Ascending aorta (tissue), 2 donors: Measurements from ENCODE around the gene ADGRV1. TPM values are rescaled to one million over a fixed set of nuclear protein-coding genes. Genes with fewer than 3 reads are reported as not detected.

Experiments
- DNase-seq, 2 donors: peaks; one replicate each; pipeline ENCODE4 v3.0.0-alpha.2; 2019; ENCODE audit warnings: low spot score in 2 of 2
- H3K27ac ChIP-seq, 2 donors: fragments of 200-600 bp; sonication (generic); one replicate each; pipeline ENCODE4 v1.5.1; 2016 to 2017; ENCODE audit warnings: mild to moderate bottlenecking in 1 of 2
- H3K27me3 ChIP-seq: fragments of 200-600 bp; sonication (generic); one replicate; pipeline ENCODE4 v1.5.1; 2017
- H3K36me3 ChIP-seq, 2 donors: fragments of 200-600 bp; sonication (generic); one replicate each; pipeline ENCODE4 v1.5.1; 2016
- H3K4me1 ChIP-seq, 2 donors: fragments of 200-600 bp; sonication (generic); one replicate each; pipeline ENCODE4 v1.5.1; 2016 to 2017; ENCODE audit warnings: mild to moderate bottlenecking in 1 of 2
- H3K4me3 ChIP-seq, 2 donors: fragments of 200-600 bp; sonication (generic); one replicate each; pipeline ENCODE4 v1.5.1; 2016 to 2017; ENCODE audit warnings: mild to moderate bottlenecking in 1 of 2
- H3K9me3 ChIP-seq, 2 donors: fragments of 200-600 bp; sonication (generic); one replicate each; pipeline ENCODE4 v1.5.1; 2016
- intact Hi-C: fragments of 100-400 bp; cut with DNase I; formaldehyde crosslinking; loops from one replicate; pipeline ENCODE4 v1.15.1; 2023
- total RNA-seq: library from RNA; depleted of rRNA; stranded (reverse); fragments of >200 nt; gene quantifications from one replicate; pipeline ENCODE4 v1.1.0, GENCODE V29; 2016
- TF ChIP-seq, protein P1 (sequence below), 3 experiments: fragments of 200-600 bp in 2 of 3; fragments of 450-650 bp in 1 of 3; sonication (generic) in 2 of 3; IDR thresholded peaks; one replicate each; pipeline ENCODE4 v1.5.1; 2016 to 2019; ENCODE audit warnings: antibody characterized with exemption in 3 of 3, mild to moderate bottlenecking in 1 of 3, moderate library complexity in 1 of 3

ADGRV1 gene
- total RNA-seq, 1 donor from 2014 or later: 6.9 TPM

DNA sequence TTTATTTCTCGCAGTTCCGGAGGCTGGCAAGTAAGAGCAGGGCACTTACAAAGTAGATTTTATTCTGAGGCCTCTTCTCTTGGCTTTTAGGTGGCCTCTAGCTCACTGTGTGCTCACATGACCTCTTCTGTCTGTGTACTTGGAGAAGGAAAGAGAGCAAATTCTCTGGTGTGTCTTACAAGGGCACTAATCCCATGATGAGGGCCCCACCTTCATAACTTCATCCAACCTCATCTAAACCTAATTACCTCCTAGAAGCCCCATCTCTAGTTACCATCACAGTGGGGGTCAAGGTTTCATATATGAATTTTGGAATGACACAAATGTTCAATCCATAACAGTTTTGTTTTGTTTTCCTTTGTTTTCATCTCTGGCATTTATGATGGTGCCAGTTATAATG is 376.1 kb downstream of the ADGRV1 start:
- Histone ChIP-seq H3K9me3 (peaks cover 0 to 4% of the 10 kb centered on the region in 2 donors), H3K36me3 (no peaks in the 10 kb centered on the region), H3K4me1 (peaks cover 0 to 3% of the 10 kb centered on the region in 2 donors), H3K4me3 (no peak overlapping the region), H3K27ac (no peak overlapping the region), H3K27me3 (no peaks in the 10 kb centered on the region)
- intact Hi-C loops: loop anchor here (5.0 to 10.0 kb wide), 2 partner anchors 62 to 480 kb away; no protein-coding TSS in a partner anchor
- DNase-seq: no peak
- TF ChIP-seq, protein P1, sequence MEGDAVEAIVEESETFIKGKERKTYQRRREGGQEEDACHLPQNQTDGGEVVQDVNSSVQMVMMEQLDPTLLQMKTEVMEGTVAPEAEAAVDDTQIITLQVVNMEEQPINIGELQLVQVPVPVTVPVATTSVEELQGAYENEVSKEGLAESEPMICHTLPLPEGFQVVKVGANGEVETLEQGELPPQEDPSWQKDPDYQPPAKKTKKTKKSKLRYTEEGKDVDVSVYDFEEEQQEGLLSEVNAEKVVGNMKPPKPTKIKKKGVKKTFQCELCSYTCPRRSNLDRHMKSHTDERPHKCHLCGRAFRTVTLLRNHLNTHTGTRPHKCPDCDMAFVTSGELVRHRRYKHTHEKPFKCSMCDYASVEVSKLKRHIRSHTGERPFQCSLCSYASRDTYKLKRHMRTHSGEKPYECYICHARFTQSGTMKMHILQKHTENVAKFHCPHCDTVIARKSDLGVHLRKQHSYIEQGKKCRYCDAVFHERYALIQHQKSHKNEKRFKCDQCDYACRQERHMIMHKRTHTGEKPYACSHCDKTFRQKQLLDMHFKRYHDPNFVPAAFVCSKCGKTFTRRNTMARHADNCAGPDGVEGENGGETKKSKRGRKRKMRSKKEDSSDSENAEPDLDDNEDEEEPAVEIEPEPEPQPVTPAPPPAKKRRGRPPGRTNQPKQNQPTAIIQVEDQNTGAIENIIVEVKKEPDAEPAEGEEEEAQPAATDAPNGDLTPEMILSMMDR (IDR thresholded peaks at IDR 0.05): no peak

DNA sequence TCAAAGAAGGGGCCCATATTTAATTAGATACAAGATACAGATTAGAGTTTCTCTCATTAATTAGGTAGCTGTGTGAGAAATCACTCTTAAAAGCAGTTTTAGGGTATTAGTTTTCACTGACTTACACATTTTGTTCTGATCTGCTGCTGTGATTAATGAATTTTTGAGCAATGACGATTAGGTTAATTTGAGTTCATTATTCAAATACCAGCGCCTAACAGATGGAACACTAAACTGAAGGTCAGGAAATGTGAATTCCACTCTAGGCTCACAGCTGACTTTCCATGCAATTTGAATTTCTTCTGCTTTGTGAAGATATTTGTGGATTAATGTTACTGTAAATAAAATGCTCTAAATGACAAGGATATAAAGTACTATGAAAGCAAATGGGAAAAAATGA is 380.6 kb downstream of the ADGRV1 start:
- DNase-seq: no peak
- Histone ChIP-seq H3K9me3 (peaks cover 0 to 4% of the 10 kb centered on the region in 2 donors), H3K4me1 (peaks cover 0 to 2% of the 10 kb centered on the region in 2 donors), H3K27ac (no peak overlapping the region), H3K27me3 (no peaks in the 10 kb centered on the region), H3K4me3 (no peak overlapping the region), H3K36me3 (no peaks in the 10 kb centered on the region)
- TF ChIP-seq, protein P1 (IDR thresholded peaks at IDR 0.05): no peak
- intact Hi-C loops: loop anchor here (10.0 kb wide), 1 partner anchor 476 kb away; no protein-coding TSS in a partner anchor

- Histone ChIP-seq H3K36me3 (no peaks in the 10 kb centered on the region), H3K4me1 (peaks cover 0 to 2% of the 10 kb centered on the region in 2 donors), H3K4me3 (no peak overlapping the region), H3K27ac (no peak overlapping the region), H3K9me3 (no peaks in the 10 kb centered on the region), H3K27me3 (no peaks in the 10 kb centered on the region)
- no peak for DNase-seq
- intact Hi-C loops: no loop called here
- TF ChIP-seq, protein P1 (IDR thresholded peaks at IDR 0.05): no peak
Observed at GRCh38 chr5:90940227-90940995, 381.8 kb downstream of the ADGRV1 start.

GRCh38 chr5:90941002-90941720 is 382.6 kb downstream of the ADGRV1 start:
- TF ChIP-seq, protein P1 (IDR thresholded peaks at IDR 0.05): no peak
- intact Hi-C loops: no loop called here
- H3K9me3 ChIP-seq: no peaks in the 10 kb centered on the region
- no peaks in the 10 kb centered on the region for H3K36me3 ChIP-seq
- no peak overlapping the region for H3K27ac ChIP-seq
- no peak for DNase-seq
- H3K27me3 ChIP-seq: no peaks in the 10 kb centered on the region
- no peak overlapping the region for H3K4me3 ChIP-seq
- H3K4me1 ChIP-seq: peaks cover 0 to 2% of the 10 kb centered on the region in 2 donors

DNA sequence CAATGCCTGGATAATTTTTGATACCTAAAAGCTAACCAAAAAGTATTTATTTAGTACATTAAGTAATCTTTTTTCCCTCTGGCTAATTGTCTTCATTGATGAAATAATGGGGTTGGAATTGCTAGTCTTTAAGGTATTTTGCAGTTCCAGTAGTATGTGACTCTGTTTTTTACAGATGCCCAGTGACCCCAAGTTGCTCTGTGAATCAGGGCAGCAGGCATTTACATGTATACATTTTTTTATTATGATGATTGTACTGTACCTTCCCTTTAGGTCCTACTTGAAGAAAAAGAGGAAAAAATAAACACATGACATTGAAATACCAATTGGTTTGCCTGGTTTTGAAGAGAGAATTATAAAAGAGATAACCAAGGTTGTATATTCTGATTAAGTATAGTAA is 385.5 kb downstream of the ADGRV1 start:
- TF ChIP-seq, protein P1 (IDR thresholded peaks at IDR 0.05): no peak
- DNase-seq: no peak

More for the DNA sequence above, 385.5 kb downstream of the ADGRV1 start:
- no peaks in the 10 kb centered on the region for H3K36me3 ChIP-seq
- no peak overlapping the region for H3K4me3 ChIP-seq
- peaks cover 0 to 2% of the 10 kb centered on the region in 2 donors for H3K4me1 ChIP-seq
- no peaks in the 10 kb centered on the region for H3K9me3 ChIP-seq
- H3K27me3 ChIP-seq: no peaks in the 10 kb centered on the region
- no peak overlapping the region for H3K27ac ChIP-seq
- intact Hi-C loops: no loop called here
